ENCODE measurements around the gene FOSL2.

The FOSL2 gene

GRCh38 chr2:28446531-28446930 lies 53.9 kb downstream of the FOSL2 start:
- peaks cover 0 to 13% (median 0%) of the 10 kb centered on the region in 4 donors for H3K4me1 ChIP-seq
- TF ChIP-seq CTCF (IDR thresholded peaks at IDR 0.05) = no peak
- H3K9me3 ChIP-seq = no peaks in the 10 kb centered on the region
- H3K27ac ChIP-seq = no peak overlapping the region
- H3K27me3 ChIP-seq = no peaks in the 10 kb centered on the region
- H3K36me3 ChIP-seq = no peaks in the 10 kb centered on the region
- no peak for DNase-seq
- H3K4me3 ChIP-seq = no peak overlapping the region
- intact Hi-C loops (cut with DNase I; ENCODE audit: low total_unique reads) = no loop called here

- no peak for TF ChIP-seq CTCF (IDR thresholded peaks at IDR 0.05)
- Histone ChIP-seq H3K27ac (no peak overlapping the region), H3K4me3 (no peak overlapping the region), H3K9me3 (no peaks in the 10 kb centered on the region), H3K4me1 (peaks cover 0 to 13% (median 0%) of the 10 kb centered on the region in 4 donors), H3K36me3 (no peaks in the 10 kb centered on the region), H3K27me3 (no peaks in the 10 kb centered on the region)
- intact Hi-C loops (cut with DNase I; ENCODE audit: low total_unique reads) = no loop called here
- no peak for DNase-seq
Observed at GRCh38 chr2:28447086-28447485, 54.4 kb downstream of the FOSL2 start.

GRCh38 chr2:28447943-28448792 lies 55.5 kb downstream of the FOSL2 start:
- no peak for TF ChIP-seq CTCF (IDR thresholded peaks at IDR 0.05)
- no peak for DNase-seq
- H3K27me3 ChIP-seq = no peaks in the 10 kb centered on the region
- H3K4me3 ChIP-seq = no peak overlapping the region
- H3K27ac ChIP-seq = no peak overlapping the region
- intact Hi-C loops (cut with DNase I; ENCODE audit: low total_unique reads) = no loop called here
- peaks cover 0 to 13% (median 0%) of the 10 kb centered on the region in 4 donors for H3K4me1 ChIP-seq
- no peaks in the 10 kb centered on the region for H3K9me3 ChIP-seq
- no peaks in the 10 kb centered on the region for H3K36me3 ChIP-seq

GRCh38 chr2:28448793-28449100 lies 56.1 kb downstream of the FOSL2 start:
- no peak overlapping the region for H3K27ac ChIP-seq
- H3K27me3 ChIP-seq = no peaks in the 10 kb centered on the region
- no peak for TF ChIP-seq CTCF (IDR thresholded peaks at IDR 0.05)
- peaks cover 0 to 13% (median 0%) of the 10 kb centered on the region in 4 donors for H3K4me1 ChIP-seq
- no peaks in the 10 kb centered on the region for H3K9me3 ChIP-seq
- no peak for DNase-seq
- no peaks in the 10 kb centered on the region for H3K36me3 ChIP-seq
- intact Hi-C loops (cut with DNase I; ENCODE audit: low total_unique reads) = no loop called here
- no peak overlapping the region for H3K4me3 ChIP-seq

GRCh38 chr2:28449126-28449487 lies 56.4 kb downstream of the FOSL2 start:
- no peak for DNase-seq
- intact Hi-C loops (cut with DNase I; ENCODE audit: low total_unique reads) = no loop called here
- peaks cover 0 to 13% (median 0%) of the 10 kb centered on the region in 4 donors for H3K4me1 ChIP-seq
- H3K27ac ChIP-seq = no peak overlapping the region
- H3K27me3 ChIP-seq = no peaks in the 10 kb centered on the region
- H3K9me3 ChIP-seq = no peaks in the 10 kb centered on the region
- no peak for TF ChIP-seq CTCF (IDR thresholded peaks at IDR 0.05)
- H3K36me3 ChIP-seq = no peaks in the 10 kb centered on the region
- no peak overlapping the region for H3K4me3 ChIP-seq

All from tibial artery (tissue), 4 donors.